Measurements from ENCODE around the gene ERBB3. TPM values are rescaled to one million over a fixed set of nuclear protein-coding genes. Genes with fewer than 3 reads are reported as not detected.
A peak's percentile ranks its signal among the peaks of the same experiment; 100 is the strongest.
"Not testable (repeated sequence)": the region's sequence is repeated elsewhere in the genome, so short reads cannot be mapped to it uniquely, and the experiment has no call there.

The ERBB3 gene
- polyA plus RNA-seq, 1 donor from 2014 or later: 0.83 TPM

- Mint-ChIP-seq H3K9me3 (no peaks in the 10 kb centered on the region), H3K27ac (peak within 1 kb of the TSS; percentile 88 to 99 (median 96)), H3K27me3 (no peaks in the 10 kb centered on the region), H3K4me3 (peak within 1 kb of the TSS; percentile 85 to 99 (median 96)), H3K36me3 (peaks cover 11% of the 10 kb centered on the region), H3K4me1 (peaks cover 18 to 24% (median 23%) of the 10 kb centered on the region in 3 donors)
Measured at GRCh38 chr12:56116267-56117081, 36.5 kb downstream of the ERBB3 start, which contains the start of gene RPL41. TSS of gene RPL41 (plus strand) at chr12:56116633.

GRCh38 chr12:56117082-56117706 is 37.2 kb downstream of the ERBB3 start:
- H3K27me3 Mint-ChIP-seq, H3K9me3 Mint-ChIP-seq: not testable (repeated sequence)
- Mint-ChIP-seq H3K4me1 (peaks cover 18 to 24% (median 23%) of the 10 kb centered on the region in 3 donors), H3K4me3 (peak overlapping the region; percentile 85 to 99 (median 96)), H3K36me3 (peaks cover 11% of the 10 kb centered on the region), H3K27ac (peak overlapping the region; percentile 88 to 99 (median 96))

GRCh38 chr12:56117778-56118687 is 38.1 kb downstream of the ERBB3 start, which contains the start of gene ZC3H10:
TSS of gene ZC3H10 (plus strand) at chr12:56118266. CDS start at chr12:56120563, 2,297 bp downstream.
- Mint-ChIP-seq H3K27ac (peak within 1 kb of the TSS; percentile 88 to 99 (median 96)), H3K9me3 (no peaks in the 10 kb centered on the region), H3K27me3 (no peaks in the 10 kb centered on the region), H3K4me1 (peaks cover 18 to 24% (median 23%) of the 10 kb centered on the region in 3 donors), H3K4me3 (peak within 1 kb of the TSS; percentile 85 to 99 (median 96)), H3K36me3 (peaks cover 10% of the 10 kb centered on the region)

DNA sequence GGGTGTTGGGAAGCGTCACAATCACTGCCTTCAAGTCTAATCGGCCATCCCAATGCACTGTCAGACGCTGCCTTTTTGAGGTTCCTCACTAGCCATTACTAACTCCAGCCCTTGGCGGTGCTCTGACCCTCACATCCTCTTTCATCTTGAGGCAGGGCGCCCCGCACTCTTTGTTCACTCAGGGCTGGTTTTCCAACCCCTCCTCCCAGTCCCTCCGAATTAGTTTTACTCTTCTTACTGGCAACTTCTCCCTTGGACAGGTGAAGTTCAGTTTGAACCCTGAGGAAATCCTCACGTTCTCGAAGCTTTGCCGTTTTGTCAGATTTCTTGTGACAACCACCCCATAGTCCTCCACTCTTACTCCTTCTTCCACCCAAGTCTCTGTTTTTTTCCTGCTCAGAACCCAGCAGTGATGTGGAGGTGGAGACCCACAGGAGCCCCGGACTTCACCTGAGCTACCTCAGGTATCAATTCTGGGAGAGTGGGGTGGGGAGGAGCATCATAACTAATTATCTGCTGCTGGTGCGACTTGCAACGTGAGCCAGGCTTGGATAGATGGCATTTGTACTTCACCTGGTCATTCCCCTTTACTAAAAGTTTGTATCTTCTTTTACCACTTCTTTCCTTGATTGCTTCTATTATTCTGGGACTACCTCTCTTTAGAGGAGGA is 38.9 kb downstream of the ERBB3 start:
- Mint-ChIP-seq H3K4me1 (peaks cover 18 to 24% (median 23%) of the 10 kb centered on the region in 3 donors), H3K4me3 (peak overlapping the region; percentile 85 to 99 (median 96)), H3K36me3 (peaks cover 8% of the 10 kb centered on the region), H3K27ac (peak overlapping the region; percentile 88 to 99 (median 96)), H3K9me3 (no peaks in the 10 kb centered on the region), H3K27me3 (no peaks in the 10 kb centered on the region)

DNA sequence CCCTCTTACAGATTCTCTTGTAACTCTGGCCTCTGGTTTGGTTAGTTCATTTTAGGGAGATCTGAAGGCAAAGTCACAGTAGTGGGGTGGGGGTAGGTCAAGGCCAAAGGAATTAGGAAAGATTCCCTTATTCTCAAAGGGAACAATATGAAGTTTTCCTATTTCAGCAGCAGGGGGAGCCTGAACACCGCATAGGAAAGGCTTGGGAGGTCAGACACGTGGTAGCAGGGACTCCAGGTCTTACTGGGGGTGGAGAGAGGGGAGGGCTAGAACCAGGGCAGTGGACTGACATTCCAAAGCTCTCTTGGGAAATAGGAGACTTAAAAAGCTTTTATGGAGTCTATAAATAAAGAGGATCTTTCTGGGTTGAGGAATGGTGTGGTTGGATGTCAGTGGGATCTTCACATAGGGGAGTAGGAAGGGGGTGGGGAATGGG is 39.4 kb downstream of the ERBB3 start:
- H3K36me3 Mint-ChIP-seq: peaks cover 8% of the 10 kb centered on the region
- H3K4me1 Mint-ChIP-seq: peaks cover 18 to 26% (median 23%) of the 10 kb centered on the region in 3 donors
- peak overlapping the region; percentile 85 to 99 (median 96) for H3K4me3 Mint-ChIP-seq
- H3K9me3 Mint-ChIP-seq: no peaks in the 10 kb centered on the region
- H3K27ac Mint-ChIP-seq: peak overlapping the region; percentile 65 to 99 (median 88)
- H3K27me3 Mint-ChIP-seq: no peaks in the 10 kb centered on the region

DNA sequence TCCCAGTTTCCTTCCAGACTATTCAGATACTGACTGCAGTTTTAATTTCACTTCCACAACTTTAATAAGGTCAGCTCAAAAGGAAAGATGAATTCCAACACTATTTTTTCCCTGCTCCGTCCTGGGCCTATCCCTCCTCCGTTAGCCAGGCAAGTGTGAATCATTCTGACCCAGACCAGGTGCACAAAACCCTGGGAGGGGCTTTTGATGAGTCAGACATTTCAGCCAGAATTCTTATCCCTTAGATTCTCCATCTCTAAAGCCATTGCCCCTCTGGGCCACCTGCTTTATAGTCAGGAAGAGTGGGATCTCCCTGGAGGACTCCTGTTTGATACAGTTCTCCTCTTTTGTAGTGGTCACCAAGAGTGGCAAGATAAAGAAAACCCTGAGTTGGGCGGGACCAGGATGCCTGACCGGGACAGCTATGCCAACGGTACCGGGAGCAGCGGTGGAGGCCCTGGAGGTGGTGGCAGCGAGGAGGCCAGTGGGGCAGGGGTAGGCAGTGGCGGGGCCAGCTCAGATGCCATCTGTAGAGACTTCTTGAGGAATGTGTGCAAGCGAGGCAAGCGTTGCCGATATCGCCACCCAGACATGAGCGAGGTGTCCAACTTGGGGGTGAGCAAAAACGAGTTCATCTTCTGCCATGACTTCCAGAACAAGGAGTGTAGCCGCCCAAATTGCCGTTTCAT is 40.3 kb downstream of the ERBB3 start:
- Mint-ChIP-seq H3K27me3 (no peaks in the 10 kb centered on the region), H3K4me3 (no peak overlapping the region), H3K4me1 (peaks cover 18 to 27% (median 22%) of the 10 kb centered on the region in 3 donors), H3K27ac (no peak overlapping the region), H3K9me3 (no peaks in the 10 kb centered on the region), H3K36me3 (peaks cover 8% of the 10 kb centered on the region)

DNA sequence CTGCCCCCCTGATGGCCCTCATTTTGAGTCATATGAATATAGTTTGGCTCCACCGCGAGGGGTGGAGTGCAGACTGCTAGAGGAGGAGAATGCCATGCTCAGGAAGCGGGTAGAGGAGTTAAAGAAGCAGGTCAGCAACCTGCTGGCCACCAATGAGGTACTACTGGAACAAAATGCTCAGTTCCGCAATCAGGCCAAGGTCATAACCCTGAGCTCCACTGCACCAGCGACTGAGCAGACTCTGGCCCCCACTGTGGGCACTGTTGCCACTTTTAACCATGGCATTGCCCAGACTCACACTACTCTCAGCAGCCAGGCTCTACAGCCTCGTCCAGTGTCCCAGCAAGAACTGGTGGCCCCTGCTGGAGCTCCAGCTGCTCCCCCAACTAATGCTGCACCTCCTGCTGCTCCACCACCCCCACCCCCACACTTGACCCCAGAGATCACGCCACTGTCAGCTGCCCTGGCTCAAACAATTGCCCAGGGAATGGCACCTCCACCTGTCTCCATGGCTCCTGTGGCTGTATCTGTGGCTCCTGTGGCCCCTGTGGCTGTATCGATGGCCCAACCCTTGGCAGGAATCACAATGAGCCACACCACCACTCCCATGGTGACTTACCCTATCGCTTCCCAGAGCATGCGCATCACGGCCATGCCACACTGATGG is 41.4 kb downstream of the ERBB3 start:
- H3K27ac Mint-ChIP-seq: no peak overlapping the region
- H3K4me3 Mint-ChIP-seq: no peak overlapping the region
- peaks cover 22 to 28% (median 24%) of the 10 kb centered on the region in 3 donors for H3K4me1 Mint-ChIP-seq
- no peaks in the 10 kb centered on the region for H3K9me3 Mint-ChIP-seq
- H3K27me3 Mint-ChIP-seq: no peaks in the 10 kb centered on the region
- H3K36me3 Mint-ChIP-seq: peaks cover 8% of the 10 kb centered on the region

- H3K36me3 Mint-ChIP-seq: peaks cover 4% of the 10 kb centered on the region
- peaks cover 27 to 39% (median 31%) of the 10 kb centered on the region in 3 donors for H3K4me1 Mint-ChIP-seq
- H3K27ac Mint-ChIP-seq: no peak overlapping the region
- H3K9me3 Mint-ChIP-seq: no peaks in the 10 kb centered on the region
- H3K27me3 Mint-ChIP-seq: peaks cover under 1% of the 10 kb centered on the region
- H3K4me3 Mint-ChIP-seq: peak overlapping the region in 1 of 4 donors; percentile 3
Measured at GRCh38 chr12:56122637-56123036, 42.7 kb downstream of the ERBB3 start.

- Mint-ChIP-seq H3K4me1 (peaks cover 22 to 29% (median 25%) of the 10 kb centered on the region in 3 donors), H3K27me3 (peaks cover 2% of the 10 kb centered on the region), H3K4me3 (peak overlapping the region in 1 of 4 donors; percentile 8), H3K36me3 (peaks cover 2% of the 10 kb centered on the region), H3K27ac (peak overlapping the region in 2 of 3 donors; percentile 55 to 62), H3K9me3 (no peaks in the 10 kb centered on the region)
Measured at GRCh38 chr12:56124133-56124532, 44.2 kb downstream of the ERBB3 start.

GRCh38 chr12:56126732-56127239 is 46.8 kb downstream of the ERBB3 start:
- peaks cover 2% of the 10 kb centered on the region for H3K27me3 Mint-ChIP-seq
- peaks cover 31 to 38% (median 33%) of the 10 kb centered on the region in 3 donors for H3K4me1 Mint-ChIP-seq
- no peaks in the 10 kb centered on the region for H3K9me3 Mint-ChIP-seq
- H3K36me3 Mint-ChIP-seq: peaks cover 8% of the 10 kb centered on the region
- H3K4me3 Mint-ChIP-seq: peak overlapping the region; percentile 74 to 99 (median 96)
- H3K27ac Mint-ChIP-seq: peak overlapping the region; percentile 92 to 98 (median 95)

DNA sequence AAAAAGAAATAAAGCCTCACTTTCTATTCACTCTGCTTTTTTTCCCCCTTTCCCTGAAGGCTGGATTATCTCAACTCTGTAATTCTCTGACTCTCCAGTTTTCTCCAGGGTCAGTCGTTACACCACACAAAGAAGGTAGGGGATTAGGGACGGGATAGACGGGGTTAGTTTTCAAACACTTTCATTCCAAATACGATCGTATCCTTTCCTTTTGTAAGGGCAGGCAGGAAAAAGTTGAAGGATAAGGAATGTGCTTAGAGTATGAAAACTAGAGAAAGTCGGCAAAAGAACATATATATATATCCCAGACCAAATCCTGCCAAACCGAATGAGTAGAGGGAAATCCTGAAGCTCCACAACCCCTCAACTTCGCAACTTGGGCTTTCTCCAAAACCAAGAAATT is 47.5 kb downstream of the ERBB3 start:
- H3K4me3 Mint-ChIP-seq: peak overlapping the region; percentile 93 to 99 (median 98)
- H3K9me3 Mint-ChIP-seq: no peaks in the 10 kb centered on the region
- peaks cover 9% of the 10 kb centered on the region for H3K36me3 Mint-ChIP-seq
- H3K4me1 Mint-ChIP-seq: peaks cover 32 to 39% (median 33%) of the 10 kb centered on the region in 3 donors
- H3K27ac Mint-ChIP-seq: peak overlapping the region; percentile 92 to 98 (median 95)
- peaks cover 2% of the 10 kb centered on the region for H3K27me3 Mint-ChIP-seq

DNA sequence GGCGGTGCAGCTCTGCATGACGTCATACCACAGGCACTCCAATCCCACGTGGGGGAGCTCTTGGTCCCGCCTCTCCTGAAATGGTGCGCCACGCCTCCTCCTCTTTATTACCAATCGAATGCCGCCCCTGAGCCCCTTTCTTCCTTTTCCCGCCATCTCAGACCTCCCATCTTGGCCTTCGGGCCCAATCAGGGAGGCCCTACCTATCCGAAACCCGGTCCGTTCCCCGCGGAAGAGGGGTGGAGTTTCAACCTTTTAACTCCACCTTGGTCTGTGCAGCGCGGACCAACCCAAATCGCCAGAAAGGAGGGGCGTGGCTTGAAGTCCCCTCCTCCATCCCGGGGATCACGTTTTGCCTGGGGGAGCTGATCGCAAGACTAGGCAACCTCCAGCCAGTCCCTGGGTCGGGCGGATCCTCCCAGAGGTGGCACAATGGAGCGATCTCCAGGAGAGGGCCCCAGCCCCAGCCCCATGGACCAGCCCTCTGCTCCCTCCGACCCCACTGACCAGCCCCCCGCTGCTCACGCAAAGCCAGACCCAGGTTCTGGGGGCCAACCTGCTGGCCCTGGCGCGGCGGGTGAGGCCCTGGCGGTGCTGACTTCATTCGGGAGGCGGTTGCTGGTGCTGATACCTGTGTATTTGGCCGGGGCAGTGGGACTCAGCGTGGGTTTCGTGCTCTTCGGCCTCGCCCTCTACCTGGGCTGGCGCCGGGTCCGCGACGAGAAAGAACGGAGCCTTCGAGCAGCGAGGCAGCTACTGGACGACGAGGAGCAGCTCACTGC is 48.1 kb downstream of the ERBB3 start, which contains the start of gene ESYT1:
Gene ESYT1, plus strand, starts transcription at position 380 of the 782 bp plus-strand sequence. Its CDS starts 53 bp downstream, at position 433.
- H3K36me3 Mint-ChIP-seq: peaks cover 9% of the 10 kb centered on the region
- peak within 1 kb of the TSS; percentile 92 to 98 (median 95) for H3K27ac Mint-ChIP-seq
- peak within 1 kb of the TSS; percentile 93 to 99 (median 98) for H3K4me3 Mint-ChIP-seq
- peaks cover 2% of the 10 kb centered on the region for H3K27me3 Mint-ChIP-seq
- peaks cover 32 to 39% (median 33%) of the 10 kb centered on the region in 3 donors for H3K4me1 Mint-ChIP-seq
- H3K9me3 Mint-ChIP-seq: no peaks in the 10 kb centered on the region
